ENCODE measurements around the gene GPR153. TPM values are rescaled to one million over a fixed set of nuclear protein-coding genes. Genes with fewer than 3 reads are reported as not detected.

Gene GPR153
- total RNA-seq, 1 donor from 2014 or later: 6.5 TPM

DNA sequence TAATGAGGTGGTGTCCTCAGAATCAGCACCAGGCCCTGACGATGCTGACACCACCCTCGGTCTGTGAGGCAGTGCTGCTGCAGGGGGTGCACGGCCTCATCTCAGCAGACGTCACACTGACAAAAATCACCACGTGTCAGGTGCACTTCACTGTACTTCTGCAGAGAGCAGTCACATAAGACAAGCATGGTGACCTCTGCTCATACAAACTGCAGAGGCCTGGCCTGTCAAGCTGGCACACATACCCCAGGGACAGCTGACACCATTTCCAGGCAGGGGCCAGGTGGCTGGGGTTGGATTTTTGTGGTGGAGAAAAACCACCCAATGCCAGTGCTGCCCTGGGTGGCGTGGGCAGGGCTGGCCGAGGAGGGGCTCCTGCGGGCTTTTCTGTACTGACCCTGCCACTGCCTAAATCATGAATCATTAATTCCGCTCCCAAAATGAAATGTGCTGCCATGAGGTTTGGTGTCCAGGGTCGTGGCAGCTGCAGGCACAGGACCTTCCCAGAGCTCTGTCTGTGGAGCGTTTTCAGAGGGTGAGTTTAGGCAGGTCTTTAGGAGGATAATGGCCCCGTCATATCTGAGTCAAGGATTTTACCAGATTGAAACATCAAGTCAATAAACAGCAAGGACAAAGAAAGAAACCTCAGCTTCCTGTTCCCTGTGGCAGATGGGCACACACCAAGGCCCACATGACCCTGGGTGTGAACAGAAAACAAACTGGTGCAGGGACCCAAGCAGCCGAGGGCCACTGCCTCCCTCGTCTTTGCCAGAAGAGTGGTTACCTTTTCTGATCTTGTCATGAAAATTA, 33.4 kb upstream of the GPR153 start:
- H3K36me3 Mint-ChIP-seq (ENCODE audit: insufficient read depth): peaks cover 7% of the 10 kb centered on the region
- H3K27me3 Mint-ChIP-seq: no peaks in the 10 kb centered on the region
- TF ChIP-seq, protein P1, sequence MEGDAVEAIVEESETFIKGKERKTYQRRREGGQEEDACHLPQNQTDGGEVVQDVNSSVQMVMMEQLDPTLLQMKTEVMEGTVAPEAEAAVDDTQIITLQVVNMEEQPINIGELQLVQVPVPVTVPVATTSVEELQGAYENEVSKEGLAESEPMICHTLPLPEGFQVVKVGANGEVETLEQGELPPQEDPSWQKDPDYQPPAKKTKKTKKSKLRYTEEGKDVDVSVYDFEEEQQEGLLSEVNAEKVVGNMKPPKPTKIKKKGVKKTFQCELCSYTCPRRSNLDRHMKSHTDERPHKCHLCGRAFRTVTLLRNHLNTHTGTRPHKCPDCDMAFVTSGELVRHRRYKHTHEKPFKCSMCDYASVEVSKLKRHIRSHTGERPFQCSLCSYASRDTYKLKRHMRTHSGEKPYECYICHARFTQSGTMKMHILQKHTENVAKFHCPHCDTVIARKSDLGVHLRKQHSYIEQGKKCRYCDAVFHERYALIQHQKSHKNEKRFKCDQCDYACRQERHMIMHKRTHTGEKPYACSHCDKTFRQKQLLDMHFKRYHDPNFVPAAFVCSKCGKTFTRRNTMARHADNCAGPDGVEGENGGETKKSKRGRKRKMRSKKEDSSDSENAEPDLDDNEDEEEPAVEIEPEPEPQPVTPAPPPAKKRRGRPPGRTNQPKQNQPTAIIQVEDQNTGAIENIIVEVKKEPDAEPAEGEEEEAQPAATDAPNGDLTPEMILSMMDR (IDR thresholded peaks at IDR 0.05; ENCODE audit: unreplicated experiment): no peak
- no peaks in the 10 kb centered on the region for H3K9me3 Mint-ChIP-seq (ENCODE audit: low read depth)
- no peak overlapping the region for H3K4me3 Mint-ChIP-seq (ENCODE audit: low read depth)
- no peak overlapping the region for H3K27ac Mint-ChIP-seq
- DNase-seq (ENCODE audit: low spot score, unreplicated experiment): no peak
- no peaks in the 10 kb centered on the region for H3K4me1 Mint-ChIP-seq (ENCODE audit: low read depth)

DNA sequence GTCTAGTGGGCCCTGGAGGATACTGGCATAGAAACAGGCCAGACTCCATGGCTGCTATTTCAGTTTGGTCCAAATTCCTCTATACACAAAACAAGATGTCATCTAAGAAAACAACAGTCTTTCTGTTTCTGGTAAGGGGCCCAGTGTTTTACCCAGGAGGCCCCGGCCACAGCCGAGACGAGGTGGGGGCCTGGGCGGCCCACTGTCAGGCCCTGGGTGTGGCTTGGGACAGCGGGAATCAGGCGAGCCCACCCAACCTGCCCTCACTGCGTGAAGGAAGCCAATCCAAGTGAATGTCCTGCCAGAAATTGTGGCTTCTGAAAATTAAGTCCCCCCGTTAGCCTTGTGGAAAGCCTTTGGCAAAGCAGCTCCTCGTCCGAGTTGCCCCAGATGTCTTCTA, 31.2 kb upstream of the GPR153 start:
- Mint-ChIP-seq H3K27me3 (no peaks in the 10 kb centered on the region), H3K4me1 (ENCODE audit: low read depth) (no peaks in the 10 kb centered on the region), H3K4me3 (ENCODE audit: low read depth) (no peak overlapping the region), H3K36me3 (ENCODE audit: insufficient read depth) (peaks cover 7% of the 10 kb centered on the region), H3K9me3 (ENCODE audit: low read depth) (no peaks in the 10 kb centered on the region), H3K27ac (no peak overlapping the region)
- TF ChIP-seq, protein P1 (IDR thresholded peaks at IDR 0.05; ENCODE audit: unreplicated experiment): no peak
- DNase-seq (ENCODE audit: low spot score, unreplicated experiment): no peak

DNA sequence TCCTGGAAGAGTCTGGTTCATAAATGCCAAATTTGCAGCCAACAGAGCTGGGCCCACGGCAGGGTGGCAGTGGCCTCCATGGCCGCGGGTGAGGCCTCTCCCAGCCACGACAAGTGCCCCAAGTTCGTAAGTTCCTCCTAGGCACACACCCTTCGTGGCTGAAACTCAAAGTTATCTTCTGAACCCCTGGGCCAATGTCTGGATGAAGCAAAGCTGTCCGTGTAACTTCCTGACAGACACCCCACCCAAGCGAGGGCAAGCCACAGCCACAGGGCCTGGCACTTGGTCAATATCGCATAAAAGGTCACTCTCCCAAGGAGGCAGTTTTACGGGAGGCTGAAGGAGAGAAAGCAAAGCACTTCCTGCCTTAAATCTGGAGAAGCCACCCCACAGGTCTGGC, 27.8 kb upstream of the GPR153 start:
- no peak for DNase-seq (ENCODE audit: low spot score, unreplicated experiment)
- TF ChIP-seq, protein P1 (IDR thresholded peaks at IDR 0.05; ENCODE audit: unreplicated experiment): no peak
- Mint-ChIP-seq H3K4me1 (ENCODE audit: low read depth) (no peaks in the 10 kb centered on the region), H3K27me3 (no peaks in the 10 kb centered on the region), H3K27ac (no peak overlapping the region), H3K36me3 (ENCODE audit: insufficient read depth) (peaks cover 5% of the 10 kb centered on the region), H3K4me3 (ENCODE audit: low read depth) (no peak overlapping the region), H3K9me3 (ENCODE audit: low read depth) (no peaks in the 10 kb centered on the region)

DNA sequence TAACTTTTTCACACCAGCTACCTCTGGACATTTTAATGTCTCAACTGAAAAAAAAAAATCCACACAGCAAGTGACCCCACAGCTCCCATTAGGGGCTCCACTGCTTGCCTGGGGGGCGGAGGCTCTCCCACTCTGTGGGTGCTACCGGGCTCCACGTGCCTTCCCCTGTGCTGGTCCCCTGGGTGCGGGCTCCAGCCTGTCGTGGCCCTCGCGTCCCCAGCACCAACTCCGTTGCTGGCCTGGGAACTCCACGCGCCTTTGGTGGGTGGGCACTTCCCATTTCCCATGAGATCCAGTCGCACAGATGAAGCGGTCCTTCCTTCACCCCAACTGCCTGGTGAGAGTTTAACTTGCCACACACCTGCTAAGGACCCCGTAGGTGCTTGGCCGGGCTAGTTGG, 27.1 kb upstream of the GPR153 start:
- TF ChIP-seq, protein P1 (IDR thresholded peaks at IDR 0.05; ENCODE audit: unreplicated experiment): no peak
- no peaks in the 10 kb centered on the region for H3K9me3 Mint-ChIP-seq (ENCODE audit: low read depth)
- H3K36me3 Mint-ChIP-seq (ENCODE audit: insufficient read depth): no peaks in the 10 kb centered on the region
- no peaks in the 10 kb centered on the region for H3K4me1 Mint-ChIP-seq (ENCODE audit: low read depth)
- DNase-seq (ENCODE audit: low spot score, unreplicated experiment): no peak
- no peak overlapping the region for H3K27ac Mint-ChIP-seq
- H3K4me3 Mint-ChIP-seq (ENCODE audit: low read depth): no peak overlapping the region
- no peaks in the 10 kb centered on the region for H3K27me3 Mint-ChIP-seq

DNA sequence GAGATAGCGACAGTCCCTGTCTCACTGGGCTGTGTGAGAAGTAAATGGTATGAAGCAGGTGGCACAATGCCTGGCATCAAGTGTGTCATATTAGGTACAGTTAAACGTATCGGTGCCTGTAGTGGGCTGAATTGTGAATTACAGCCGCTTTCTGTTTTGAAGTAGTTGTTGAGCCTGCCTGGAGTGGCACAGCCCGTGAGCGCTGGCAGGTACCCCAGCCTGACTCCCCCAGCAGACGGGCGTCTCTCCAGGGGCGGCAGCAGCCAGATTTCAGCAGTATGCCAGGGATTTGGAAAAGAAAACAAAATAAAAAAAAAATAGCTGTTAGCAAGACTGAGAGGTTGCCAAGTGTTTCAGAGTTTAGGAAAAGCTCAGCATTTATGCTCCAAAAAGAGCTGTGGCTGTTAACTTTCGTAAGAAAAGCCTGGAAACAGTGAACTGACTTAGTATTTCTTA, 26.6 kb upstream of the GPR153 start:
- DNase-seq (ENCODE audit: low spot score, unreplicated experiment): no peak
- no peaks in the 10 kb centered on the region for H3K9me3 Mint-ChIP-seq (ENCODE audit: low read depth)
- no peaks in the 10 kb centered on the region for H3K36me3 Mint-ChIP-seq (ENCODE audit: insufficient read depth)
- no peak overlapping the region for H3K4me3 Mint-ChIP-seq (ENCODE audit: low read depth)
- no peaks in the 10 kb centered on the region for H3K27me3 Mint-ChIP-seq
- no peaks in the 10 kb centered on the region for H3K4me1 Mint-ChIP-seq (ENCODE audit: low read depth)
- TF ChIP-seq, protein P1 (IDR thresholded peaks at IDR 0.05; ENCODE audit: unreplicated experiment): no peak
- H3K27ac Mint-ChIP-seq: no peak overlapping the region

All from progenitor cell of endocrine pancreas (in vitro differentiated cells).